Esophagus mucosa (tissue), 1 donor: Measurements from ENCODE around the gene IL23R. TPM values are rescaled to one million over a fixed set of nuclear protein-coding genes. Genes with fewer than 3 reads are reported as not detected.
A peak's percentile ranks its signal among the peaks of the same experiment; 100 is the strongest.

Source experiments
- ATAC-seq: fragments of 200-7000 bp; cut with Tn5 transposase; one replicate; pipeline ENCODE4 v1.9.1; 2020
- total RNA-seq: library from RNA; stranded (reverse); gene quantifications from one replicate; pipeline ENCODE4 v1.2.4, GENCODE V29; 2023
- donor health status: DM: yes; HTN: yes; CAD: no.

IL23R gene
- total RNA-seq, 1 donor from 2014 or later, result 0.12 TPM

- ATAC-seq, result no peak
Observed at GRCh38 chr1:67242016-67242415, 75.8 kb downstream of the IL23R start.

GRCh38 chr1:67250051-67250653, 83.9 kb downstream of the IL23R start:
- no peak for ATAC-seq

DNA sequence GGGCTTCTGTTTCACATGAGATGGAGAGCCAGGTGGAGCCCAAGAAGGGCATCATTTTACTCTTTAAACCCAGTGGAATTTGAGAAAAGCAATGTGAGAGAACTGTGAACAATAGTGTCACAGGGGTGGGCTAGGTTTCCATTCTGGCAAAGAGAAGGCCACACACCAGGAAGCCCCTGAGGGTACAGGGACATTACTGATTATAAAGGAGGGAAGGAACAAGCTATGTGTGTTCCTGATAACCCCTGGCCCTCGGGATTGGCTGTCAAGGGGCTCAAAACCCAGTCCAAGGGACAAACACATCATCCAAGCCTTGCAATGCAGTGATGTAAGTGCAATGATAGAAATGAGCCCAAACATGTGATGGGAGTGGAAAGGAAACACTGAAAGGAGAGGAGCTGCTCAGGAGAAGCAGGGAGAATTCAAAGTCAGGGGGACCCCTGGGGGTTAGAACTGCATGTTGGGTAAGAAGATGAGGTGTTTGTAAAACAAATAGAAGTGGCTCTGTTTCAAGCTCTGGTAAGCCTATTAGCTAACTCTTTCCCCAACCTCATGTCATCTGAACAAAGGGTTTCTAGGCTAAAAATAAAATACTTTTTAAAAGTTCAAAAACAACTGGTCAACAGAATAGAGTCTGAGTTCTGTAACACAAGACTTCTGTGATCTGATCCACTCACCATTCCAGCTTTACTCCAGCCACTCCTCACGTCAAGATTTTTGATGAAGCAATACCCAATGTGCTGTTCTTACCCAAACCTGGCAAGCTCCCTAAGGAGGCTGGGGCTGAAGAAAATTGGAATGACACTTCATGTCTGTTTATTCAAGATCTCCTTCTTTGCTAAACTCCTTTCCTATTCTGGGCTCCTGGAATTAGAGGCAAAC, 90.3 kb downstream of the IL23R start:
- peak; percentile 54 for ATAC-seq

DNA sequence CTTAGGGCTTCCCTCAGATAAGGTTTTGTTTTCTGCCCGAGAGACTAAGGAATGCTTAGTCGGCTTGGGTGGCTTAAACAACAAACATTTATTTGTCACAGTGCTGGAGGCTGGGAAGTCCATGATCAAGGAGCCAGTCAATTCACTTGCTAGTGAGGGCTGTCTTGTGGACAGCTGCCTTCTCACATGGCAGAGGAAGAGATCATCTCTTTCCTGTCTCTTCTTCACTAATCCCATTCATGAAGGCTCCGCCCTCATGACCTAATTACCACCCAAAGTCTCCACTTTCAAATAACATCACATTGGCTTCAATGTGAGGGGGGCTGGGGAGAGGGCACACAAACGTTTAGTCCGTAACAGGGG, 90.9 kb downstream of the IL23R start:
- no peak for ATAC-seq

- ATAC-seq, result no peak
Observed at GRCh38 chr1:67261680-67262079, 95.4 kb downstream of the IL23R start.

GRCh38 chr1:67262735-67263134, 96.5 kb downstream of the IL23R start:
- no peak for ATAC-seq

DNA sequence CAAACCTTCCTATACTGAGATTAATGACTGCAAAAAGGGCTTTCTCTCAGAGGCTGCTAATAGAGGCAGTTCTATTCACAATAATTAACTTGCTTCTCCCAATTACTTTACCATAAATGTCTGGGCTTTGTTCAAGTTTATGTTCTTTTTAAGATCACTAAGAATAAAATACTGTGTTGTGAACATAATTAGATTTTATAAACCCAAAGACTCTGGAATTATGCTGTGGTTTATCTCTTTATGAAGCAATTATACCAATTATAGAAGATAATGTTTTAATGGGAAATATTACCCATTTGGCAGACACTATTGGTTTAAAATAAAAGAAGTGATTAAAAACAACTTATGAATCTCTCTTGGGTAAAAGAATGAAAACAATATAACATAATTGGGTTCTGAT, 97.9 kb downstream of the IL23R start:
- ATAC-seq, result no peak

GRCh38 chr1:67264899-67265298, 98.6 kb downstream of the IL23R start:
- no peak for ATAC-seq

DNA sequence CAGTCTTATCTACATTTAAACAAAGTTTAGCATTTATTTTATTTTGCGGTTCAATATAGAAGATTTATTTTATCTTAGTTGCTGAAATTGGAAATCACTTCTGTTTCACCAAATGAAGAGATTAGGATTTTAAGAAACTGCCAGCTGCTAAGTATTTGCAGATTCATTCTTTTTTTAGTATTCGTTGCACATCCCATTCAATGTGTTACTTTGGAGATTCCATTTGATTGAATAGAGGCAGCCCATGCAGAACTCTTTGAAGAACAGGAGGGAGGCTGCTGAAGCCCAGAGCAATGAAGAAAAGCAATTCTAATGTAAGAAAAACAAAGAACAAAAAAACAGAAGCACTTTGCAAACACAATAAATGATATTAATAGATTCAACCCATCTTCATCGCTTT, 102.8 kb downstream of the IL23R start:
- ATAC-seq, result no peak

GRCh38 chr1:67270541-67270940, 104.3 kb downstream of the IL23R start:
- no peak for ATAC-seq

DNA sequence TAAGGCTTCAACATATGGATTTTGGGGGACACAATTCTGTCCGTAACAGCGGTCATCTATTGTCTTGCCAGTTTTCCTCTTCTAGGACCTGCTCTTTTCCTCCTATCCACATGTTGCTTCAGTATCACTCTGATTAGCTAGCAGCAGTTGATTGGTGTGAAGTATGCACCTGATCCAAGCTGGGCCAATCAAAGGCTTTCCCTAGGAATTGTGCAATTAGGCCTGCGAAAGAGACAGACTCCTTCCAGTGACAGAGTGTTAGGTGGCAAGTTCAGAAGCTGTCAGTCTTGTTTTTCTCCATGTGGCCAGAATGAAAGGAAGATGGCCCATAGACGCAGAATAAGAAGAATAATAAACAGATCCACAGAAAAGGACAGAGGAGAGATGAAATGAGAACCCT, 107.3 kb downstream of the IL23R start:
- ATAC-seq, result peak; percentile 28

- no peak for ATAC-seq
Observed at GRCh38 chr1:67274623-67275325, 108.5 kb downstream of the IL23R start.

DNA sequence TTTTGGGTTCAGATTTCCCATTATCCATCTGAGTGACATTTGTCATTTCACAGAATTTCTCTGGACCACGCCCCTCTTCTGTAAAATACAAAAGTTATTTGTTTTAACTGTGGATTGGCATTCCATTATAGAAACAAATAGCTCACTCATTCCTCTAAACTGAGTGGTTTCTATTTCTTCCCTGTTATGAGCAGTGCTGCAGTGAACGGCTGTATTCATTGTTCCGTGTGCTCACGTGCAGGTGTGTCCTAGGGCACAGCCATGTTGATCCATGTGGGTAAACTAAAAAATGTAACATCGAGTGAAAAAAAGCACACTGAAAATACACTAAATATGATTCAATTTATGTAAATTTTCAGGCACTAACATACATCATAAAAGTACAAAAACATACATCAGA, 114.4 kb downstream of the IL23R start:
- ATAC-seq, result no peak

DNA sequence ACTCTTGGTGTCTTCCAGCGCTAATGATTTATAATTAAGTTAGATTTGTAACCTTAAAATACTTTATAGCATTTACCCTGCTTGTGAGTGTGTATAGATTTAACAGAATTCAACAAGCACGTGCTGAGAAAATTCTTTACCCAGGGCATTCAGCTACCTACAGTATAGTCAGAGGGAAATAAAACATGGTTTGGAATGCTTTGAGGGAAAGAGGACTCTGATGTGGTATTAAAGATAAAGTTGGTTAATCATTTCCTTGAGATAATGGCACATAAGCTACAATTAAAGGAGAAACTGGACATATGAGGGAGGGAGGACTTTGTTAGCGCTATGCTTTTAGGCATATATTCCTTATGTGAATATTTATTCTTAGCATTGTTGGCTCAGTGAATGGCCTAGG, 115.0 kb downstream of the IL23R start:
- no peak for ATAC-seq

DNA sequence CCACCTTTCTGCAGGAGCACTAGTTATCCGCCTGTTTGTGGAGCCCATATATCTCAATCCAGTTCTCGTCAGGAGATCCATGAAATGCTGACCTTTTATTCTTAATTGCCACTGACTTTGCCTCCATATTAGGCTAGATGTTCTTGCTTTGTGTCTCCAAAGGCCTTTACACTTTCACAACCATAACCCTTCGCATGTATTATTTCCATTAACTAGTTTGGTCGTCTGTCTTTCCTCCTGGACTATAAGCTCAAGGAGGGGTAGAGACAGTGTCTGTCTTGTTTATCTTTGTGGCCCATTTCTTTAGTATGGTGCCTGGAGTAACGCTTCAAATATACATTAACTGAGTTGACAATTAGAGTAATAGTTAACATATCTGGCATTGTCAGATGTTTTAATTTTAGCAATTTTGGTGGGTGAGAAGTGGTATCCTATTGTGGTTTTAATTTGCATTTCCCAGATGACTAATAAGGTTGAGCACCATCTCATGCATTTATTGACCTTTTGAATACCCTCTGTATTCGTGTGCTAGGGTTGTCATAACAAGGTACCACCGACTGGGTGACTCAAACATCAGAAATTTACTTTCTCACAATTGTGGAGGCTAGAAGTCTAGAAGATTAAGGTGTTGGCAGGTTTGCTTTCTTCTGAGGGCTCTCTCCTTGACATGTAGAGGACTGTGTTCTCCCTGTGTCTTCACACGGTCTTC, 119.7 kb downstream of the IL23R start:
- ATAC-seq, result no peak

- no peak for ATAC-seq
Observed at GRCh38 chr1:67290236-67290635, 124.0 kb downstream of the IL23R start.

- no peak for ATAC-seq
Observed at GRCh38 chr1:67294836-67295617, 128.8 kb downstream of the IL23R start.

DNA sequence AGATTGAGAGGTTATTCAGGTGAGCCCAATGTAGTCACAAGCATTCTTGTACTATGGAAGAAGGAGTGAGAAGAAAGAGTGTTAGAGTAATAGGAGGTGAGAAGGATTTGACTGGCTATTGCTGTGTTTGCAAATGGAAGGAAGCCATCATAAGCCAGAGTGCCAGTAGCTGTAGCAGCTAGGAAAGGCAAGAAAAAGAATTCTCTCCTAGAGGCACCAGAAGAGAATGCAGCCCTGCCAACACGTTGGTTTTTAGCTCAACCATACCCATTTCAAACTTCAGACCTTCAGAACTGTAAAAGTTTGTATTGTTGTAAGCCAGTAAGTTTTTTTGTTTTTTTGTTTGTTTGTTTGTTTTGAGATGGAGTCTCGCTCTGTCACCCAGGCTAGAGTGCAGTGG, 132.5 kb downstream of the IL23R start:
- no peak for ATAC-seq

DNA sequence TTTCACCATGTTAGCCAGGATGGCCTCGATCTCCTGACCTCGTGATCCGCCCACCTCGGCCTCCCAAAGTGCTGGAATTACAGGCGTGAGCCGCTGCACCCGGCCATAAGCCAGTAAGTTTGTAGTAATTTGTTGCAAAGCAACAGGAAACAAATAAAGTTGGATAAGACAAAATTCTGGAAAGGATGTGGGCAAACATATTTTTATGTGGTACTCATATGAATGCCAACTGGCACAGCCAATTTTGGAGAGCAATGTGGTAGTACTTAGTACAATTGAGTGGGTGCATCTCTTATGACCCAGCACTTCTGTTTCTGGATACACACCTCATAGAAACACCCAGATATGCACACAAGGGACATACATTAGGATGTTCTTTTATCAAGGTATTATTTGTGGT, 133.0 kb downstream of the IL23R start:
- ATAC-seq, result no peak

- ATAC-seq, result no peak
Observed at GRCh38 chr1:67300561-67300960, 134.3 kb downstream of the IL23R start.

DNA sequence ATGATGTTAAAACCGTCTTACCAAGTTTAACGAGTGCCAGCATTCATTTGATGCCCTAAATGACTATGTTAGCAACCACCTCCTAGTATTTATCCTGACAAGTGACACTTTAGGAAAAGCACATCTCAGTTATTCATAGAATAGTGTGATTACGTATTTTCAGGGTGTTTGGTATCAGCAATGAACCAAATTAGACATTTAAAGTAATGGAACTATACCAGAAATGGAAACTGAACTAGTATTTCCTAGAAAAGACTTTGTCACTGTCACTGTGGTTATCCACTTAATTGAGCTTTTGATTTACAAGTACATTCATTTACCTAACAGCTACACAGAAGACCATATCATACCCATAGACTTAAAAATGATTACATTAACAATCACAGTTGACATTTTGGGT, 137.8 kb downstream of the IL23R start:
- ATAC-seq, result no peak

DNA sequence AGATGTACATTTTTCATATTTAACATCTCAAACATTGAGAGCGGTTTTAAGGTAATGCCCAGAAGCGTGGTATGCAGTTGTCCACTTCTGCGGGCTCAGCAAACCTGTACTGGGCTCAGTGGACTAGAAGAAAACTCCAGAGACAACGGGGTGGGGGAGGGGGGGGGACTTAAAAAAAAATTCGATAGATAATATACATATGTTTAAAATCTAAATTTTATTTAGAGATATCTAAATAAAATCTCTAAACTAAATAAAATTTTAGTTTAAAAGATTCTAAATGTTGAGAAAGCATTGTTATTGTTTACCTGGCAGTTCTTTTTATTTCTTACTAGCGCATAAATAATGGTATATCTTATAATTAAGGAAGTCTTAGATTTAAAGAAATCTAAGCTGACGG, 140.3 kb downstream of the IL23R start:
- ATAC-seq, result no peak
